Measurements from ENCODE around the gene CXADR. TPM values are rescaled to one million over a fixed set of nuclear protein-coding genes. Genes with fewer than 3 reads are reported as not detected.

CXADR gene
- total RNA-seq, 1 experiment from 2014 or later, result 152 TPM

- Histone ChIP-seq H3K4ac (ENCODE audit: low read depth, low read length) (no peak overlapping the region), H2BK20ac (ENCODE audit: low read depth, low read length, poor library complexity, severe bottlenecking) (no peak overlapping the region), H2BK12ac (ENCODE audit: insufficient read length, low read depth, low read length) (no peak overlapping the region), H3K23me2 (ENCODE audit: insufficient read length, low read depth, low read length, poor library complexity, severe bottlenecking) (no peaks in the 10 kb centered on the region), H3K79me1 (ENCODE audit: insufficient read depth, low read depth, low read length, poor library complexity, severe bottlenecking) (no peaks in the 10 kb centered on the region), H3K9me3 (ENCODE audit: control insufficient read depth, low read depth, low read length) (no peaks in the 10 kb centered on the region), H4K8ac (replicated peaks; ENCODE audit: insufficient read length, low read depth, low read length) (no peak overlapping the region), H4K20me1 (ENCODE audit: control insufficient read depth, insufficient read depth, insufficient read length) (no peaks in the 10 kb centered on the region), H2AFZ (ENCODE audit: low read length) (no peak overlapping the region), H3K14ac (ENCODE audit: insufficient read depth, low read length) (no peak overlapping the region), H4K5ac (ENCODE audit: insufficient read length, low read depth, low read length) (no peak overlapping the region), H3T11ph (ENCODE audit: low read length) (no peak overlapping the region), H3K56ac (ENCODE audit: insufficient read length, low read depth, low read length) (no peak overlapping the region), H3K4me1 (ENCODE audit: insufficient read depth, low read length) (no peaks in the 10 kb centered on the region), H2BK15ac (ENCODE audit: low read depth, low read length) (no peak overlapping the region), H4K91ac (ENCODE audit: insufficient read length, low read depth, low read length) (no peak overlapping the region), H3K23ac (ENCODE audit: insufficient read length, low read depth, low read length) (no peak overlapping the region), H2BK5ac (ENCODE audit: insufficient read length, low read length) (no peak overlapping the region), H3K18ac (ENCODE audit: insufficient read length, low read depth, low read length) (no peak overlapping the region), H3K27me3 (ENCODE audit: insufficient read depth, low read length) (no peaks in the 10 kb centered on the region), H2BK120ac (ENCODE audit: low read depth, low read length, poor library complexity, severe bottlenecking) (no peak overlapping the region), H3K27ac (ENCODE audit: insufficient read length, low read depth, low read length) (no peak overlapping the region), H3K79me2 (ENCODE audit: insufficient read depth, low read length) (no peaks in the 10 kb centered on the region), H3K4me2 (ENCODE audit: insufficient read depth, insufficient read length, low read length) (no peak overlapping the region), H2AK5ac (ENCODE audit: insufficient read length, low read length) (no peak overlapping the region), H3K9ac (ENCODE audit: extremely low read depth, insufficient read length, low read length) (no peak overlapping the region)
- H3K4me1 Mint-ChIP-seq, result no peaks in the 10 kb centered on the region
- H3K27ac Mint-ChIP-seq, result no peak overlapping the region
- no peaks in the 10 kb centered on the region for H3K36me3 Mint-ChIP-seq (ENCODE audit: insufficient read depth in 1 of 3, low read depth in 3 of 3)
- no peak for DNase-seq
- H3K4me3 Mint-ChIP-seq, result no peak overlapping the region
- no CpG with 5 or more reads among the region's 3 CpGs for WGBS (ENCODE audit: extremely low coverage, insufficient read length, low lambda C conversion rate)
- no peaks in the 10 kb centered on the region for H3K9me3 Mint-ChIP-seq
- H3K27me3 Mint-ChIP-seq (ENCODE audit: low read depth), result no peaks in the 10 kb centered on the region
- no peak for TF ChIP-seq CTCF (conservative IDR thresholded peaks at IDR 0.05)
Measured at GRCh38 chr21:17494051-17494450, 18.8 kb upstream of the CXADR start.

Data from H9 (cell line).